Measurements from ENCODE around the gene OR13C3.

The OR13C3 gene

DNA sequence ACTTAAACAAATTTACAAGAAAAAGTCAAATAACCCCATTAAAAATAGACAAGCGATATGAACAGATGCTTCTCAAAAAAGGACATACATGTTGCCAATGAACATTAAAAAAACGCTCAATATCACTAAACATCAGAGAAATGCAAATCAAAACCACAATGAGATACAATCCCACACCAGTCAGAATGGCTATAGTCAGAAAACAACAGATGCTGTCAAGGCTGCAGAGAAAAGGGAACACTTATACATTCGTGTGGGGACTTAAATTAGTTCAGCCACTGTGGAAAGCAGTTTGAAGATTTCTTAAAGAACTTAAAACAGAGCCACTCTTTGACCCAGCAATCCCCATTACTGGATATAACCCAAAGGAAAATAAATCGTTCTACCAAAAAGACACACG lies 21.8 kb downstream of the OR13C3 start:
- TF ChIP-seq, protein P1, sequence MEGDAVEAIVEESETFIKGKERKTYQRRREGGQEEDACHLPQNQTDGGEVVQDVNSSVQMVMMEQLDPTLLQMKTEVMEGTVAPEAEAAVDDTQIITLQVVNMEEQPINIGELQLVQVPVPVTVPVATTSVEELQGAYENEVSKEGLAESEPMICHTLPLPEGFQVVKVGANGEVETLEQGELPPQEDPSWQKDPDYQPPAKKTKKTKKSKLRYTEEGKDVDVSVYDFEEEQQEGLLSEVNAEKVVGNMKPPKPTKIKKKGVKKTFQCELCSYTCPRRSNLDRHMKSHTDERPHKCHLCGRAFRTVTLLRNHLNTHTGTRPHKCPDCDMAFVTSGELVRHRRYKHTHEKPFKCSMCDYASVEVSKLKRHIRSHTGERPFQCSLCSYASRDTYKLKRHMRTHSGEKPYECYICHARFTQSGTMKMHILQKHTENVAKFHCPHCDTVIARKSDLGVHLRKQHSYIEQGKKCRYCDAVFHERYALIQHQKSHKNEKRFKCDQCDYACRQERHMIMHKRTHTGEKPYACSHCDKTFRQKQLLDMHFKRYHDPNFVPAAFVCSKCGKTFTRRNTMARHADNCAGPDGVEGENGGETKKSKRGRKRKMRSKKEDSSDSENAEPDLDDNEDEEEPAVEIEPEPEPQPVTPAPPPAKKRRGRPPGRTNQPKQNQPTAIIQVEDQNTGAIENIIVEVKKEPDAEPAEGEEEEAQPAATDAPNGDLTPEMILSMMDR (IDR thresholded peaks at IDR 0.05) = no peak
- TF ChIP-seq ZFX (IDR thresholded peaks at IDR 0.05; ENCODE audit: borderline replicate concordance) = no peak
- no peak overlapping the region for H3K27ac ChIP-seq

DNA sequence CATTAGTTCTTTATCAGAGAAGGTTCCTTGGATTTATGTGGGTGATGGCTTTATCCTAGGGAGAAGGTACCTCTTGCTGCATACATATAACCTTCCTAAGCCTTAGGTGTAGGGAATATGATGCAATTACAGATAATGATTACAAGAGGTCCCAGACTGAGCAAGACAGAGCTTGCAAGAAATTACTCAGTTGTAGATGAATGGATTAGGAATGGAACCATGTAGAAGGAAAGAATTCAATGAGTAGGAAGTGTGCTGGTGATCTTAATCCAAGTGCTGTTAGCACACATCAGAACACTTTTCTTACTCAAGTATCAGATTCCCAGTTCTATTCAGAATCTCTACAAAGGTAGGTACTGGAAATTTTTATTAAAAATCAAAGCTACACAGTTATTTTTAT lies 30.1 kb downstream of the OR13C3 start:
- H3K27ac ChIP-seq = no peak overlapping the region
- TF ChIP-seq, protein P1 (IDR thresholded peaks at IDR 0.05) = no peak
- no peak for TF ChIP-seq ZFX (IDR thresholded peaks at IDR 0.05; ENCODE audit: borderline replicate concordance)

DNA sequence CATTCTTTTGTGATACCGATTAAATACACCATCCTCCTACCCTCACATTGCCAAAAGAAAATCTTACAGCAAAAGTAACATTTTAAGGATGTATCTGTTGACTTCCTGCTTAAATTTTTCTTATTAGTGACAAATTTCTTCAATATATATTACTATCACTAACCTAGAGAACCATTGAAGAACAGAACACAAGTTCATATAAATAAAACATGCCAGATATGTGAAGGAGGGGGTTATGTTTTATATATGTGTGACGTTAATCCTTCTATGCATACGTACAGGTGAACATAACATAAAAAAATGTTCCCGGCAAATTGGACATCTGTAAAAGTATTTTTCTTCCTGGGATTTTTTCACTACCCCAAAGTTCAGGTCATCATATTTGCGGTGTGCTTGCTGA lies 32.7 kb downstream of the OR13C3 start, which contains the start of gene OR13F1:
Gene OR13F1 (plus strand): TSS at position 301 of the 400 bp plus-strand sequence. CDS start 0 bp downstream, at position 301.
- H3K27ac ChIP-seq = no peak within 1 kb of the TSS
- TF ChIP-seq, protein P1 (IDR thresholded peaks at IDR 0.05) = no peak
- no peak for TF ChIP-seq ZFX (IDR thresholded peaks at IDR 0.05; ENCODE audit: borderline replicate concordance)

DNA sequence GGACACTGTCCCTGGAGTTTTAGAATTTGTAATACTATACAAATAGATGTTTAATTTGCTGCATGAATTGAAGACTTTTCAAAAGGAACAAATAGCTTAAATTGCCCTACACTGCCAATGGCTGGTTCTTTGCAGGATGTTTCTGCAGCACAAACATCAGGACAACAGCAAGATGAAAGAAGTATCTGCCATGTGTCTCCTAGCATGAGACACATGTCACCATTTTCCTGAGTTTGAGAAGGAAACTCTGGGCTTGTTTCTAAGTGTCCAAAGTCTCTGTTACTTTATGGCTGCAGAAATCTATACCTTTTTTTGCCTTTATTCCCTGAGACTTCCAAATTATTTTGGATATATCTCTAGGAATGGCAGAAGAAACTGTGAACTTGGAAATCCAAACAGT lies 33.2 kb downstream of the OR13C3 start:
- TF ChIP-seq, protein P1 (IDR thresholded peaks at IDR 0.05) = no peak
- TF ChIP-seq ZFX (IDR thresholded peaks at IDR 0.05; ENCODE audit: borderline replicate concordance) = no peak
- H3K27ac ChIP-seq = no peak overlapping the region

DNA sequence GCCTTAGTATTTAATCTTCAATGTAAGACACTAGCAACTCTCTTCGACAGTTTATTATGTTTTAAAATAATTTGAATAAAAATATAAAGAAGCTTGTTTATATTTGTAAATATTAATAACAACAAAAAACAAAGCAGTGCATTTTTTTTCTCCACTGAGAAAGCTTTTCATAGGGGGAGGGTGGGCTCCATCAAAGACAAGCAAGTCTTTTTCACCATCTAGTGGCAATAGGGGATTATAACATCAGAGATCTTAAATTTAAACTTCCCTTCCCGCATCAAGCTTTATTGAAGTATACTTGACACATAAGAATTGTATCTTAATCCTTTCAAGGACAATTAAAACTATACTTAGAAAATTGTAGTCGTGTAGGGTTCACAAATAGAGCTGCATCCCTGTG lies 41.8 kb downstream of the OR13C3 start:
- H3K27ac ChIP-seq = no peak overlapping the region
- no peak for TF ChIP-seq ZFX (IDR thresholded peaks at IDR 0.05; ENCODE audit: borderline replicate concordance)
- TF ChIP-seq, protein P1 (IDR thresholded peaks at IDR 0.05) = peak; percentile 62
